ENCODE data around the gene HKDC1.
"Not testable (repeated sequence)": the region's sequence is repeated elsewhere in the genome, so short reads cannot be mapped to it uniquely, and the experiment has no call there.

- TF ChIP-seq CTCF, POLR2A (IDR thresholded peaks at IDR 0.05): not testable (repeated sequence)
These were observed 31.3 kb downstream of the HKDC1 start for GRCh38 chr10:69251417-69251816.

All from gastroesophageal sphincter (tissue), 3 donors.